ENCODE measurements around the gene ANKRD6. TPM values are rescaled to one million over a fixed set of nuclear protein-coding genes. Genes with fewer than 3 reads are reported as not detected.
"Not testable (repeated sequence)": the region's sequence is repeated elsewhere in the genome, so short reads cannot be mapped to it uniquely, and the experiment has no call there.

ANKRD6 gene
- total RNA-seq, 6 donors from 2014 or later, result 14.5 to 60.8 (median 30.7) TPM

- TF ChIP-seq POLR2AphosphoS5 (IDR thresholded peaks at IDR 0.05) (no peak), EP300 (IDR thresholded peaks at IDR 0.05) (no peak), POLR2A (IDR thresholded peaks at IDR 0.05) (no peak)
- WGBS, 2 donors, result 91 to 96% methylated on average over 9 of the region's 9 CpGs
- no peaks in the 10 kb centered on the region for H3K9me3 ChIP-seq
- ATAC-seq (ENCODE audit: low FRiP score in 2 of 2) (no peak), DNase-seq (no peak)
- no peak overlapping the region for H3K27ac ChIP-seq
- H3K36me3 ChIP-seq, result no peaks in the 10 kb centered on the region
- no peak overlapping the region for H3K4me3 ChIP-seq
- no peaks in the 10 kb centered on the region for H3K4me1 ChIP-seq
- no peaks in the 10 kb centered on the region for H3K27me3 ChIP-seq
These were observed 45.3 kb upstream of the ANKRD6 start for GRCh38 chr6:89387516-89388201.

- TF ChIP-seq EP300 (IDR thresholded peaks at IDR 0.05), result no peak
- TF ChIP-seq POLR2A (IDR thresholded peaks at IDR 0.05), result no peak
- TF ChIP-seq POLR2AphosphoS5 (IDR thresholded peaks at IDR 0.05), result no peak
- TF ChIP-seq, protein P1, sequence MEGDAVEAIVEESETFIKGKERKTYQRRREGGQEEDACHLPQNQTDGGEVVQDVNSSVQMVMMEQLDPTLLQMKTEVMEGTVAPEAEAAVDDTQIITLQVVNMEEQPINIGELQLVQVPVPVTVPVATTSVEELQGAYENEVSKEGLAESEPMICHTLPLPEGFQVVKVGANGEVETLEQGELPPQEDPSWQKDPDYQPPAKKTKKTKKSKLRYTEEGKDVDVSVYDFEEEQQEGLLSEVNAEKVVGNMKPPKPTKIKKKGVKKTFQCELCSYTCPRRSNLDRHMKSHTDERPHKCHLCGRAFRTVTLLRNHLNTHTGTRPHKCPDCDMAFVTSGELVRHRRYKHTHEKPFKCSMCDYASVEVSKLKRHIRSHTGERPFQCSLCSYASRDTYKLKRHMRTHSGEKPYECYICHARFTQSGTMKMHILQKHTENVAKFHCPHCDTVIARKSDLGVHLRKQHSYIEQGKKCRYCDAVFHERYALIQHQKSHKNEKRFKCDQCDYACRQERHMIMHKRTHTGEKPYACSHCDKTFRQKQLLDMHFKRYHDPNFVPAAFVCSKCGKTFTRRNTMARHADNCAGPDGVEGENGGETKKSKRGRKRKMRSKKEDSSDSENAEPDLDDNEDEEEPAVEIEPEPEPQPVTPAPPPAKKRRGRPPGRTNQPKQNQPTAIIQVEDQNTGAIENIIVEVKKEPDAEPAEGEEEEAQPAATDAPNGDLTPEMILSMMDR (IDR thresholded peaks at IDR 0.05), result no peak
- Histone ChIP-seq H3K9me3 (no peaks in the 10 kb centered on the region), H3K36me3 (no peaks in the 10 kb centered on the region), H3K27ac (no peak overlapping the region), H3K4me1 (no peaks in the 10 kb centered on the region), H3K4me3 (no peak overlapping the region), H3K27me3 (no peaks in the 10 kb centered on the region)
- WGBS, 2 donors, result 95 to 97% methylated on average over 5 to 6 of the region's 6 CpGs
- ATAC-seq (ENCODE audit: low FRiP score in 2 of 2) (no peak), DNase-seq (no peak)
These were observed 44.1 kb upstream of the ANKRD6 start for GRCh38 chr6:89388846-89389245.

GRCh38 chr6:89392823-89393222 is 40.1 kb upstream of the ANKRD6 start:
- H3K27me3 ChIP-seq, result no peaks in the 10 kb centered on the region
- H3K36me3 ChIP-seq, result no peaks in the 10 kb centered on the region
- TF ChIP-seq, protein P1 (IDR thresholded peaks at IDR 0.05), result no peak
- TF ChIP-seq POLR2AphosphoS5 (IDR thresholded peaks at IDR 0.05) (no peak), EP300 (IDR thresholded peaks at IDR 0.05) (no peak), POLR2A (IDR thresholded peaks at IDR 0.05) (no peak)
- no peak overlapping the region for H3K4me3 ChIP-seq
- DNase-seq, result no peak
- no peak overlapping the region for H3K27ac ChIP-seq
- no peaks in the 10 kb centered on the region for H3K4me1 ChIP-seq
- ATAC-seq (ENCODE audit: low FRiP score in 2 of 2), result no peak
- no peaks in the 10 kb centered on the region for H3K9me3 ChIP-seq

DNA sequence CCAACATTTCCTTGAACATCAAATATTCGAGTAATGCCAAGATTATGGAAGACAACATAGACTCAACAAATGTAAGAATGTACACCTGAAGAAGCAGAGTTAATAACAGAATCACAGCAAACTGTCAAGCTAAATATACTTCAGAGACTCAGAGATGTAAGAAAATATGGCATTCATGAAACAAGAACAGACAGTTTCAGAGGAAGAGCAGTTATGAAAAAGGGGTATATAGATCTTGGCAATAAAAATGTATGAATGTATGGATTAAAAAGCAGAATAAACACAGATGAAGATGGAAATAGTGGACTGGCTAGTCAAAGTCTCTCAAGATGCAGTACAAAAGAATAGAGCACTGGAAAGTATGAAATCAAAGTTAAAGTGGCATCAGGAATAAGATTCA is 39.3 kb upstream of the ANKRD6 start:
- ATAC-seq (ENCODE audit: low FRiP score in 2 of 2) (no peak), DNase-seq (no peak)
- no peak for TF ChIP-seq EP300 (IDR thresholded peaks at IDR 0.05)
- TF ChIP-seq POLR2AphosphoS5 (IDR thresholded peaks at IDR 0.05), result no peak
- TF ChIP-seq POLR2A (IDR thresholded peaks at IDR 0.05), result no peak
- TF ChIP-seq, protein P1 (IDR thresholded peaks at IDR 0.05), result no peak
- H3K27ac ChIP-seq, result no peak overlapping the region
- no peaks in the 10 kb centered on the region for H3K27me3 ChIP-seq
- 90 to 95% methylated on average over 1 of the region's 1 CpG for WGBS, 2 donors
- H3K9me3 ChIP-seq, result no peaks in the 10 kb centered on the region
- no peaks in the 10 kb centered on the region for H3K4me1 ChIP-seq
- H3K4me3 ChIP-seq, result no peak overlapping the region
- H3K36me3 ChIP-seq, result no peaks in the 10 kb centered on the region

DNA sequence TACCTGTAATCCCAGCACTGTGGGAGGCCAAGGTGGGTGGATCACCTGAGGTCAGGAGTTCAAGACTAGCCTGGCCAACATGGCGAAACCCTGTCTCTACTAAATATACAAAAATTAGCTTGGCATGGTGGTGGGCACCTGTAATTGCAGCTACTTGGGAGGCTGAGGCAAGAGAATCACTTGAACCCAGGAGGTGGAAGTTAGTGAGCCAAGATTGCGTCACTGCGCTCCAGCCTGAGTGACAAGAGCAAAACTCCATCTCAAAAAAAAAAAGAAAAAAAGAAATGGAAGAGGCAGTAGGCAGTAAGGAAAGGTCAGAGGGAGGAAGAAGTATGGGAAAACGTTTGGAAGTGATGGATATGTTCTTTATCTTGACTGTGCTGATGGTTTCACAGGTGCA is 35.1 kb upstream of the ANKRD6 start:
- H3K27me3 ChIP-seq; ATAC-seq (ENCODE audit: low FRiP score in 2 of 2); DNase-seq; H3K4me3 ChIP-seq; H3K36me3 ChIP-seq; H3K27ac ChIP-seq; H3K9me3 ChIP-seq; H3K4me1 ChIP-seq: not testable (repeated sequence)
- WGBS, 2 donors, result 82 to 90% methylated on average over 4 of the region's 4 CpGs
